VCaP (cell line): ENCODE data around the gene ACAD9.

Source experiments
- H3K27ac ChIP-seq: fragments of 450-650 bp; 2 replicates; pipeline ENCODE4 v1.5.1; 2017
- TF ChIP-seq, protein P1 (sequence below): fragments of 450-650 bp; conservative IDR thresholded peaks from 2 replicates; pipeline ENCODE4 v1.5.1; 2017; ENCODE audit warnings: mild to moderate bottlenecking, moderate library complexity

ACAD9 gene

DNA sequence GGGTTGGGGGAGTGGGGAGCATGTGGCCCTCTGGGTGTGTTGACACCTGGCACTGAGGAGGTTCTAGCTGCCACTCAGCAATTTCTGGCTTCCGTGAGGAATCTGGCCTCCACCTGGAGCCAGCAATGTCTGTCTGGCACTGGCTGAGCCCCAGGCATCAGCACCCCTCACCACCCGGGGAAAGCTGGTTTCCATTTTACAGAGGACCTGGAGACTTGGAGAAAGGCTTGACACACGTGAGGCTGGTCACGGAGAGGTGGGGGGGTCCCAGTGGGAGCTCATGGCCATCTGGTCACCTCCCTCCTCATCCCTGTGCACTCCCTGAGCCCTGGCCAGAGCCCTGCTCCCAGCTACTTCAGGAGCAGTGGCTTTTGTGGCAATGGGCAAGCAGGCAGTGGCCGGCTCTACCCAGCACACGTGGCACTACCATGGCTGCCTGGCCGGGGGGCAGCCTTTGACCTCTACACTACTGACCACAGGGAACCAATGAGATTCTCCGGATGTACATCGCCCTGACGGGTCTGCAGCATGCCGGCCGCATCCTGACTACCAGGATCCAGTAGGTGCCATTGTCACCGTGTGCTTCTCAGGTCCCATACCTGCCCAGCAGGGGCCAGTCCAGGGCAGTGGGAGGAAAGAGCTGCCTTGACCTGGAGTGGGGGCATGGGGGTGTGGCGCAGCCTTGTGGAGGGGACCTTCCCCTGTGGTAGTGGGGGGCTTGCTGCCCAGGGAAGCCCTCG, 28.5 kb downstream of the ACAD9 start:
- TF ChIP-seq, protein P1, sequence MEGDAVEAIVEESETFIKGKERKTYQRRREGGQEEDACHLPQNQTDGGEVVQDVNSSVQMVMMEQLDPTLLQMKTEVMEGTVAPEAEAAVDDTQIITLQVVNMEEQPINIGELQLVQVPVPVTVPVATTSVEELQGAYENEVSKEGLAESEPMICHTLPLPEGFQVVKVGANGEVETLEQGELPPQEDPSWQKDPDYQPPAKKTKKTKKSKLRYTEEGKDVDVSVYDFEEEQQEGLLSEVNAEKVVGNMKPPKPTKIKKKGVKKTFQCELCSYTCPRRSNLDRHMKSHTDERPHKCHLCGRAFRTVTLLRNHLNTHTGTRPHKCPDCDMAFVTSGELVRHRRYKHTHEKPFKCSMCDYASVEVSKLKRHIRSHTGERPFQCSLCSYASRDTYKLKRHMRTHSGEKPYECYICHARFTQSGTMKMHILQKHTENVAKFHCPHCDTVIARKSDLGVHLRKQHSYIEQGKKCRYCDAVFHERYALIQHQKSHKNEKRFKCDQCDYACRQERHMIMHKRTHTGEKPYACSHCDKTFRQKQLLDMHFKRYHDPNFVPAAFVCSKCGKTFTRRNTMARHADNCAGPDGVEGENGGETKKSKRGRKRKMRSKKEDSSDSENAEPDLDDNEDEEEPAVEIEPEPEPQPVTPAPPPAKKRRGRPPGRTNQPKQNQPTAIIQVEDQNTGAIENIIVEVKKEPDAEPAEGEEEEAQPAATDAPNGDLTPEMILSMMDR, result no peak
- no peak overlapping the region for H3K27ac ChIP-seq

GRCh38 chr3:128908951-128909350, 29.5 kb downstream of the ACAD9 start:
- no peak overlapping the region for H3K27ac ChIP-seq
- TF ChIP-seq, protein P1, result no peak

- TF ChIP-seq, protein P1, result no peak
- no peak overlapping the region for H3K27ac ChIP-seq
Observed at GRCh38 chr3:128910006-128910405, 30.6 kb downstream of the ACAD9 start.

DNA sequence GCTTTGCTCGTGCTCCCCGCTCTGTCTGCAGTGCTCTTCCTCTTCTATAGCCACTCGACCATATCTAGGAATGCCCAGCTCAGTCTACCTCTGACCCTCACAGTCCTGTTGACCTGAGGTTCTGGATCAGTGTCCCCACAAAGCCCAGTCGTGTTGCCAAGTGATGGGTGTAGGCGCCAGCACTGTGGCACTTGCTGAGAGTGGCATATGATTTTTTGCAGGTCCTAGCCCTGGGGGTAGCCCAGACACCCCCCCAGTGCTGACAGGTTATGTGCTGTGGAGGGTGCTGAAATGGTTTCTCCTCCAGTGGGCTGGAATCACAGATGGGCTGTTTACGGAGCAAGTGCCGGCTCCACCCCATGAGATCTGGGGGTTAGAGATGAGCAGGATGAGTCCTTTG, 32.5 kb downstream of the ACAD9 start:
- no peak overlapping the region for H3K27ac ChIP-seq
- TF ChIP-seq, protein P1, result no peak

DNA sequence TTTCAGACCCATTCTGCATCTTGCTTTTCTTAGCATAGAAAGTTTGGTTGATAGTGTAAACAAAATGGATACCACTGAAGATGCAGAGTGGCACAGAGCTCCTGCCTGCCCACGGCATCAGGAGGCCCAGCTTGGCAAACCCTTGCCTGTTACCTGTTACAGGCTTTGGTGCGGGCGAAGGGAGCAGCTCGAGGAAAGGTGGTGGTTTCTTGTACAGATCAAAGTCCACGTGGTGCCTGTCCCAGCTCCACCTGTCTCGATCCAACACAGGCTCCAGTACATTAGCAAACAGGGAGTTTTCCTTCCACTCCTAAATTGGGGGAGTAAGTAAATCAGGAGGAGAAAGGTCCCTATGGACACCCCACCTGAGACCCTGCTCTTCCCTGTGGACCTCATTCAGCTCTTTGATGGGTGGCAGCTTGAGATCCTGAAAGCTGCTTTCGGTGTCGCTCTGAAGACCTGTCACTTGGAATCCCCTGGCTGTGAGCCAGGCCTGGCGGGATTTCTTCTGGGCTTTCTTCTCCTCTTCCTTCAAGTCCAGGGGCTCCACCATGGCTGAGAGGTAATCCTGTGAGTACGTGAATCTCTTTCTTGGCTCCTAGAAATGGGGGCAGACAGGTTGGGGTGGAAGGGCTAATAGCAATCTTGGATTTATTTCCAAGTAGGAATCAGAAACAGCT, 35.7 kb downstream of the ACAD9 start:
- TF ChIP-seq, protein P1, result no peak
- H3K27ac ChIP-seq, result no peak overlapping the region

- TF ChIP-seq, protein P1, result no peak
Observed at GRCh38 chr3:128917291-128917690, 37.9 kb downstream of the ACAD9 start.

GRCh38 chr3:128919988-128920387, 40.6 kb downstream of the ACAD9 start:
- H3K27ac ChIP-seq, result no peak overlapping the region
- TF ChIP-seq, protein P1, result no peak

More at GRCh38 chr3:128917291-128917690, 37.9 kb downstream of the ACAD9 start:
- no peak overlapping the region for H3K27ac ChIP-seq
